HG02610 (cell line): ENCODE results near the gene RHBDL1.
A peak's percentile ranks its signal among the peaks of the same experiment; 100 is the strongest.
"Not testable (repeated sequence)": the region's sequence is repeated elsewhere in the genome, so short reads cannot be mapped to it uniquely, and the experiment has no call there.

ENCODE experiments used
- ATAC-seq: cut with Tn5 transposase; IDR thresholded peaks from one replicate; pipeline ENCODE4 v1.9.1; 2021; ENCODE audit warnings: mild to moderate bottlenecking, moderate library complexity; ENCODE audit not compliant: unreplicated experiment

The RHBDL1 gene

DNA sequence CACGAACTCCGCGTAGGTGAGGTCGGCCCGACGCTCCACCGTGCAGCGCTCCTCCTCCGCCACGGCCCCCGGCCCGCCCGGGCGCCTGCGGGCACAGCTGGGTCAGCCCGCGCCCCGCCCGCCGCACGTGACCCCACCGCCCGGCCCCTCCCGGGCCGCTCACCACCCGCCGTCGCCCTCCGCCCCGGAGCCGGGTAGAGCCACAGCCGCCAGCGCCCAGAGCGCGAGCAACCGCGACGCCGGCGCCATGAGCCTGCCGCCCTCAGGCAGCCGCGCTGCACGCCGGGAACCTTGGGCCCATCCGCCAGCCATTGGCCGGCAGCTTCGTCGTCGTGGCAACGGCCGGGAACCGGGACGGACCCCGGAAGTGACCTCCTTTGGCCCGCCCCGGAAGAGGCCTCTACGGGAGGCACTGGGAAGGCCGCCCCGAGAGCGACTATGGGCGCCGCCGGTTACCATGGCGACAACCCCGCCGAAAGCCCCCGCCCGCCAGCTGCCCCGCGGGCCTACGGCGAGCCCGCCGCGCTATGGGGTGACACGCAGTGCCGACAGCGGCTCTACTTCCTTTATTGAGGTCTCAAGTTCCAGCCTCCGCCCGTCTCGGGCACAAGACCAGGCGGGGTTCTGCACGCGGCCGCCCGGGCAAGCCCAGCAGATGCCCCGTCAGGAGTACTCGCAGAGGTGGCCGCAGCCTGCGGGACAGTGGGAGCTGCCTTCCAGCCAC is 8.8 kb downstream of the RHBDL1 start, which contains the start of gene JMJD8:
Gene JMJD8, minus strand, starts transcription at position 264 of the 724 bp plus-strand sequence. Its CDS starts 15 bp downstream, at position 249.
- peak; percentile 60 for ATAC-seq

DNA sequence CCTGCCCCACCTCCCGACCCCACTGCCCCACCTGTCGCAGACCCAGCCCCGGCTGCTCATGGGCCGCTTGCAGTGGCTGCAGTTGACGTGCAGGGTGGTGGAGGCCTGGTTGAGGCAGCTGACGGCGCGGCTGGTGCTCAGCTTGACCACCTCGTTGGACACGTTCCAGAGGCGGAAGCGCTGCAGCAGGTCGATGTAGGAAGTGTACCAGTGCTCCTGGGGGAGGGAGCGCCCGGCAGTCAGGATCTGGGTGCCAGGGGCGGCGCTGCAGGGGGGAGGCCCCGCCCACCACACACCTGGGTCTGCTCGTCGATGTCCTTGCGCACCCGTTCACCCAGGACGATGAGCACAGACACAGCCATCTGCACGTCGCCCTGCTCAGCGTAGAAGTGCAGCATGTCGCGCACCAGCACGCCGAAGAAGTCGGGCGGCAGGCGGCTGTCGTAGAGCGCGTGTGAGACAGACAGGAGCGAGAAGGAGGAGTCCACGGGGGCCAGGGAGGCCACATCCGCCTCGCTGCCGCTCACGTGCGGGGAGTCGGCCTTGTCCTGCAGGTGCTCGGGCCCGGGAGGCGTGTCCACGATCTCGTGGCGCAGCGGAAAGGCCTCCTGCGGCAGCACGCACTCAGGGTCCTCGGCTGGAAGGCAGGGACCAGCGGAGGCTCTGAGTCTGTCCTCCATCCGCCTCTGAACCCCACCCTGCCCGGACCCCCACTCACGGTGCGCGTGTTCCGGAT is 9.7 kb downstream of the RHBDL1 start:
- no peak for ATAC-seq

DNA sequence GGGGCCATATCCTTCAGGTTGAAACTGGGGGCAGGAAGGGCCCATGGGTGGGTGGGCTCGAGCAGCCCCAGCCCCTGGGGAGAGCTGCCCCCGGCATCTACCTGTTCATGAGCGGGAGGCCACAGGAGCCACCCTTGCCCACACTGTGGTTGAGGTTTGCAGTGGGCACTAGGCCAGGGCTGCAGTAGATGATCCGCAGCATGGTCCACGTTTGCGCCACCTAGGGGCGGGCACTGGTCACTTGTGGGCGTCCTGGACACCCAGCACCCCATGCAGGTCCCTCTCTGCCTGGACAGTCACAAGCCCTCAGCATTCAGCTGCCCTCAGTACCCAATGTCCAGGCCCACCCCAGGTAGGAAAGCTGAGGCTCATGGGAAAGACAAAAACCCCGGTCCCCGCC is 10.5 kb downstream of the RHBDL1 start:
- ATAC-seq: no peak

DNA sequence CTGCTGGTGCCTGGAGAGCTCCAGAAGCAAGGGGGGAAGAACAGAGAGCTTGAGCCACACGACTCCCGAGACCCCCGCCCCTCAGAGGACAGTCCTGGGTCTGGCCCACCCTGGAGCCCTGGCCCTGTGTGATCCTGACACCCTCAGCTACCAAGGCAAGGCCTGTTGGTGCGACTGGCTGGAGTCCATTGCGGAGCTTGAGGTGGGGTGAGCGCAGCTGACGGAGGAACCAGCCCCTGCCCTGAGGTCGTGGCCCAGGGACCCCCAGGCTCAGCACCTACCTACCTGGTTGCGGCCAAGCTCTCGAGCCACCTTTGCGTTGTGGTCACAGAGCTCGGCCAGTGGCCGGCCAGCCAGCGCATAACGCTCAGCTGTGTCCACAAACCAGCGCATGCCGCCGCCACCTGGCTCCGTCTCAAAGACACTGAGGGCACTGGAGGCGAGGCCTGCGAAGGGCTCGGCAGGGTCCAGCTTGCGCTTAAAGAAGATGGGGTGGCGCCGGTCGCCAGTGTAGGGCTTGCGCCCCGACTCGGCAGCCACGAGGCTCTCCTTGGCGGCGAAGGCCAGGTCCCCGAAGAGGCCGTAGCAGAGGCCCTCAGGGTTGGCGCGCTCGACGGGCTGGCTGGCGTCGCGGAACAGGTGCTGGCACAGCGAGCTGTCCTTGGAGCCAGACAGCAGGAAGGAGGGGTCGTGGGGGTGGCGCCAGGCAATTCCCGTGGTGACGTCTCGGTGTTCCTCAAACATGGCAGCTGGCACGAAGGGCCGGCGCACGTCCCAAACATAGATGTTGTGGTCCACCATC is 11.2 kb downstream of the RHBDL1 start:
- ATAC-seq: no peak

DNA sequence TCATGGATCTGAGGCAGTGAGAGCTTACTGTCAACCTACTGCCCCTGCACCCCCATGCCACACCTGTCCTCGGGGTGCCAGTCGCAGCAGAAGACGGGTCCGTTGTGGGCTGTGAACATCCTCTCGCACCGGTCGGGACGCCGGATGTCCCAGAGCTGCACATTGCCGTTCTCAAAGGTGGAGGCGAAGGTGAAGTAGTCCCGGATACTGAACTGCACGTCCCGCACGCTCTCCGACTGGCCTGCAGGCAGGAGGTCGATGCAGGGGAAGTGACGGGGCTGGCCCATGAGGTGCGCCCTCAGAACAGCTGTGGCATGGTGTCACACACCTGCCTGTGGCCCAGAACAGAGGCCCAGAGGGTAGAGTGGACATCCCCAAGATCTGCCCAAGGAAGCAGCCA is 12.0 kb downstream of the RHBDL1 start:
- ATAC-seq: no peak

DNA sequence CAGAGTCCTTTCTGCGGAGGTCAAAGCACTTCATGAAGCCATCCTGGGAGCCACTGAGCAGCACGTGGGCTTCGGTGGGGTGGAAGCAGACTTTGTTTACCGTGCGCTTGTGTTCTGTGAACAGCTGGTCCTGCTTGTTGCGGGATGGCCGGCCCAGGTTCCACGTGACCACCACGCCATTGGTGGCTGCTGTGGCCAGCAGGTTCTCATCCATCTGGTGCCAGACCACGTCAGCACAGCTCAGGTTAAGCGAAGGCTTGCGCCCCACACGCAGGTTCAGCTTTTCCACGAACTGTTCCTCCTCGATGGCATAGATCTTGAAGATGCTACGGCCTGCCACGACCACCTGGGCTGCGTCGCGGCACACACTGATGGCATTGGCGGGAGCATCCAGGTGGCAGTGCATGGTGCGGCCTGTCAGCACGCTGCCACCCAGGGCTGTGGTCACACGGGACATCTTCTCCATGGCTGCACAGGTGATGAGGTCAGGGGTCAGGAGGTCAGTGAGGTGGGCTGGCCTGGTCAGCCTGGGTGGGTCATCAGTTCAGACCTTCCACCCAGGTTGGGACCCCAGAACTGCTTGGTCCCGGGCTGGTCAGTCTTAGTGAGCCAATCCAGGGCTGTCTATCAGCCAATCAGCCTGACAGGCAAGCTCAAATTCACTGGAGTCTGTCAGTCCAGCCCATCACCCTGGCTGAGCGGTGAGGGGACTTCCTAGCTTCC is 13.9 kb downstream of the RHBDL1 start:
- ATAC-seq: no peak

DNA sequence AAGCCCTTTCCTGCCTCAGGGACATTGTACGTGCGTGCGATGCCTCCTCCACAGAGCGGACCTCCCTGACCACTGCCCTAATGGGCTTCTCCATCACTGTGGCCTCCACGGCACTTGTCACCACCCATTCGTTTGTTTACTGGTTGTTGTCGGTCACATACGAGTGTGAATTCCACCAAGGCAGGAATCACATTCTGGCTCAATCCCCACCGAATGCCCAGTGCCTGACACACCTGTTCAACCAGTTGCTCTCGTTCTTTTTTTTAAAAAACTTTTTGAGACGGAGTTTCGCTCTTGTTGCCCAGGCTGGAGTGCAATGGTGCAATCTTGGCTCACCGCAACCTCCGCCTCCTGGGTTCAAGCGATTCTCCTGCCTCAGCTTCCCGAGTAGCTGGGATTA is 15.8 kb downstream of the RHBDL1 start:
- ATAC-seq: not testable (repeated sequence)

DNA sequence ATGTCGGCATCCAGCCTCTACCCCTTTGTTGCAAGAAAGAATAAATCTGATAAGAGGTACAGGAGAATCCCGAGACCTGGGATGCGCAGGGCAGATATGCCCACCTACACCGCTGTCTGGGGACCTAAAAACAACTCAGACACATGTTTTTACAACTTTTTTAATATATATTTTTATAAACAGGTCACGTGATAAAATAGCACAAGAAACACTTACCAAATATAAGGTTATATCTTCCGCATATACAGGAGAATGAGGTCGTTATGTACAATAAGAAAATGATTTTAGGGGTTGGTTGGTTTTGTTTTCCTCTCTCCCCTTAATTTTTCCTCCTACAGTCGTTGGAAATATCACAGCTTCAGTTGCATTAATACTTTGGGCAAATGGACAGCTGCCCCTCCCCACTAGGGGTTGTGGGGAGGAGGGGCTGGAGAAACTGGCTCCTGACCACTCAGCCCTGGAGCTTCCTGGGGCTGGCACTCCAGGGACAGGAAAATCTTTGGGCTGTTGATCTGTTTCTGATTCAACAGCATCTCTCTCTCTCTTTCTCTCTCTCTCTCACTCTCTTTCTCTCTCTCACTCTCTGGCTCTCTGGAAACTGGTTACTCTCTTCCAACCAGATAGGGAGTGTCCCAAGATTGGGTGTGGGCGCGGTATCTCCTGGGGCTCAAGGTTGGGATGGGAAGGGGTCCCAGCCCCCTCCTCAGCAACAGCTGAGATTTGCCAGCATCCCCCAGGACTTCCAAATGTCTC is 17.1 kb downstream of the RHBDL1 start:
- no peak for ATAC-seq

DNA sequence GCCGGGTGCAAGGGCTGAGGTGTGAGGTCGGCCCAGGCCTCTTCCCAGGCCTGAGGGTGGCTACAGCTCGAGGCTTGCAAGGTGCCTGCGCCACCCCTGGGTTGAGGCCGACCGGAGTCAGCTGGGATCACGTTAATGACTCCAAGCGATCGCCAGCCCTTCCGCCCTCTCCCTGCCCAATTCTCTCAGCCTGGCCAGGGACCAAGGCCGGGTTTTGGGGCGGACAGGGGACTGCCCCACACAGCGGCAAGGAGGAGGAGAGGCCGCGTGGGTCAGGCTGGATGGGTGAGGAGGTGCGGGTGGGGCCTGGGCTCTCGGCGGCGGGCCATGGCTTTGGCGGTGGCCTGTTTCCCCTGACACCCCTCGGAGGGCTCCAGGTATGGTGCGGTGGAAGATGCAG is 17.9 kb downstream of the RHBDL1 start:
- ATAC-seq: no peak

DNA sequence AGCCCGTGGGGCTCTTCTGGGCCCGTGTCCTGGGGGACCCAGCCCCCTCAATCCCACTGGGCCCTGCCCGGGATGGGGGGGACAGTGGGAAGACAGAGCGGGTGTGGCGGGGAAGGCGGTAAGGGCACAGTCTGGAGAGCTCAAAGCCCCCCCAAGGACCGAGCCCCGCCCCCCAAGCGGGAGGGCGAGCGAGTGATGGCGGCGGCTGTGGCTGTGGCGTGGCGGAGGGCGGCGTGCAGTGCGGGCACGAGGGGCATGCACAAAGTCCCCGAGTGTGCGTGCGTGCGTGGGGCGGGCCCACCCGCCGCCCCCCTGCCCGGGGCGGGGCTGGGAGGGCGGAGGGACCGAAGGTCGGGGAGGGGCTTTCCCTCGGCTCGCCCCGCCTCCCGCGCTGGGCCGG is 18.3 kb downstream of the RHBDL1 start:
- ATAC-seq: no peak

DNA sequence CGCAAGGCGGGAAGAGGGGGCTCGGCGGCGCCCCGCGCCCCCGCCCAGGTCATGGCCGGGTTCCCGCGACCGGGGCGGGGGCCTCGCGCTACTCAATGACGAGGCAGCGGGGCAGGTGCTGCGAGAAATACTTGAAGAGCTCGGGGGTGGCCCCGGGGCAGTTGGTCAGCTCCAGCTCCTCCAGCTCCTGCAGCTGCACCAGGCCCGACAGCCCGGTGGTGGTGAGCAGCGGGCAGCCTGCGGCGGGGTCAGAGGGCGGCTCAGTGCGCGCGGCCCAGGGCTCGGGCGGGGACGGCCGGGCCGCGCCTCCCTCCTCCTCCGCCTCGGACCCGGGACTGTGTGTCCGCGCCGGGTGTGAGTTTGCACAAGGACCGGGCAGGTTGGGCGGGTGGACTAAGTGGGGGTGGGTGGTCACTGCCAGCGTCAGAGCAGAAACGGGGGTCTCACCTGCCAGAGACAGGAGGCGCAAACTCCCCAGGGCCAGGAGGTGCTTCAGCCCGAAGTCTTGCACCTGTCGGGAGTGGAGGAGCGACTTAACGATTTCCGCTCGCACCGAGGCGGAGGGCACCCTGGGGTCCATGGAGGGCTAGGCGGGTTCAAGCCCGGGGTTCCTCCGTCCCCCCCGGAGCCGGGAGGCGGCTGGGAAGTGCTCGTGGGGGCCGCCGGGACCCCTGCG is 18.9 kb downstream of the RHBDL1 start:
- ATAC-seq: no peak

DNA sequence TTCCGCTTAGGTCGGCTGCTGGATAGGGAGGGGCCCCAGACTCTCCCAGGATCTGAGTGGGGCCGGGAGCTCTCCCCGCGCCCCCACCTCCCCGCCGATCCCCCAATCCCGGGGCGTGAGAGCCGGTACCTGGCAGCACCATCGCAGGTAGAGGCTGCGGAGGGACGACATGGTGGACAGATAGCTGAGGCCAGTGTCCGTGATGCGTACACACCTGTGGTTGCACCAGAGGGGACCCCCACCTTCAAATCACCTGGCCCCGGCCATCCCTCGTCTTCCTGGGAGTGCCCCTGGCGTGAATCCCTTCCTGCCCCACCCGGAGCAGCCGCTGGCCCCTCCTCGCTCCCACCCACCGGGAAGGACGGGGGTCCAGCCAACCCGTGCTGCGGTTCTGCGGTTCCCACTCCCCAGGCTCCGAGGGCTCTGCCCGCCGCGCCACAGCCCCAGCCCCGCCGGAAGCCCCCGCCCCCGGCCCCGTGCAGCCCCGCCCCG is 19.4 kb downstream of the RHBDL1 start:
- no peak for ATAC-seq

DNA sequence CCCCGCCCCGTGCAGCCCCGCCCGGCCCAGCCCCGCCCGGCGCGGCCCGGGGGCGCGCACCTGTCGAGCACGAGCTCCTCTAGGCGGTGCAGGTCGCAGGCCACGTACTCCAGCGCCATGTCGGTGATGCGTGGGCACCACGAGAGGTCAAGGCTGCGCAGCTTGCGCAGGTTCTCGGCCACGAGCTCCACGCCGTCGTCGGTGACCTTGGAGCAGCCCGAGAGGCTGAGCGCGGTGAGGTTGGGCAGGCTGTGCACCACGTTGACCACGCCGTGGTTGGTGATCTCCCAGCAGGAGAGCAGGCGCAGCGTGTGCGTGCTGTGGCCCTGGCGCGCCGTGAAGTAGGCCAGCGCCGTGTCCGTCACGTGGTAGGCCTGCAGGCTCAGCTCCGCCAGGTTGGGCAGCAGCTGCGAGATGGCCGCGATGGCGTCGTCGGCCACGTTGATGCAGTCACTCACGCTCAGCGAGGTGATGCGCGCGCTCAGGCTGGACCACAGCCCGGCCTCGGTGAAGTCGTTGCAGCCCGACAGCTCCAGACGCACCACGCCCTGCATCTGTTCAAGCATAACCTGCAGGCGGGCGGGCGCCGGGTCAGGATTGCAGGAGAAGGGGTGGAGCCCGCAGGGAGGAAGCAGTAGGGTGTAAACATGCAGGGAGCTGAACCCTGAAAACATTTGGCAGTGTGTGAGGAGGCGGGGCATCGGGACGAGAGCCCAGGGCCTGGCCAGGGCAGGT is 20.1 kb downstream of the RHBDL1 start:
- no peak for ATAC-seq

DNA sequence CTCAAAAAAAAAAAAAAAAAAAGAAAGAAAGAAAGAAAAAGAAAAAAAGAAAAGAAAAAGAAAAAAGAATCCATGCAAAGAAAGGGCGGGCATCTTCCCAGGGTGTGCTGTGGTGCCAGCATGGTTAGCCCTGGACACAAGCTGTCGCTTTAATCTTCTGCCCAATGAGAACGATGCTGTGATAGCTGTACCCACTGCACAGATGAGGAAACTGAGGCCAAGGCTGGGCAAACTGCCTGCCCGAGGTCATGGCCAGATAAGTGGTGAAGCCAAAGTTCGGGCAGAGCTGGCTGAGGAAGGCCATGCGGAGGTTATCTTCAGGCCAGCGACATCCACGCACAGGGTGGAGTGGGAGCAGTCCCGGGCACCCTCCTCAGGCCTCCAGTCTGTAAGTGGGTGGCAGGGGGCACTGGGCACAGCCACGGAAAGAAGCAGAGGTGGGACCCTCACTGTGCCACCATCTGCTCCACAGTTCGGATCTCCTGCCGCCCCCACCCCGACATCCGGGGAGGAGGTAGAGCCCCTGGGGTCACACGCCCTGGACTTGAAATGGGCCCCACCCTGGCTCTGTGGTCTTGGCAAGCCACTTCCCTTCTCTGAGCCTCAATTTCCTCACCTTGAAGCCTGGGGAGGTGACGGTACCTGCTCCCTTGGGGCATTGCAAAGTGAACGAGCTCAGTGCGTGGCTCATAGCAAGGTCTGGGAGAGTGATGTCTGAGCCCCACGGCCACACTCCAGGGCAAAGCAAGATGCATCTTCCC is 23.6 kb downstream of the RHBDL1 start:
- ATAC-seq: no peak

DNA sequence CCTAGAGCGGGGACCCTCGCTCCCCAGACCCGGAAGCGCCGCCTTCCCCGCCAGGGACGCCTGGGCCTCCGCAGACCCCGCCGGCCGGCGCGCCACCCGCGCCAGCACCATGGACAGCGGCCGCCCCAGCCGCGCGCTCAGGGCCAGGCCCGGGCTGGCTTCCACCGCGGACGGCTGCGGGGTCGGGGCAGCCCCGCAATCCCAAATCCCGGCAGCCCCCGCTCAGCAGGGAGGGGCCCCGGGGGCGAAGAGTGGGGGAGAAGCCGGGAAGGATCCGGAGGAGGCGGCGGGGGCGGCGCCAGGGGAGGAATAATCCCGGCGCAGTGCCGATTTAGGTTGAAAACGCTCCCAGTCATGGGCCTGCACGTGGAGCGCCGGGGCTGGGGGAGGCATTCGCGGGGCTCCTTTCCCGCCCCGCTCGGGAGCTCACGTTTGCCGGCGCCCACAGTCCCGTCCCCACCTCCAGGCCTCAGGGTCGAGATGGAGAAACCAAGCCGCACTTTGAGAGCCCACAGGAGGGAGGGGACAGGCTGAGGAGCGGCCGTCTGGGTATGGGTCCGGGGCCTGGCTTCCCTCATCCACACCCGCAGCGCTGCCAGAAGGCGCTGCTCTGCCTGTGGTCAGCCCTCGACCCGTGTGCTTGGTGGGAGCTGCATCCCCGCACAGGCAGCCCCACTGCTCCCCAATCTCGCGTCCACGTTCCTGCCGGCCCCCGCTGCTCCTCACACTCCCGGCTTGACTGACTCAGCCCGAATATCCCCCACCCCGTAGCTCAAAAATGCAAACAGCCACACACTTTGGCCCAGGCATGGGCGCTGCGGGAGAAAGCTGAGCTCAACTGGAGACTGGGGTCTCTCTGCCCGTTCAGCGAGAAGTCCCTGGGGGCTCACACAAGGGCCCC is 25.5 kb downstream of the RHBDL1 start:
- ATAC-seq: no peak

DNA sequence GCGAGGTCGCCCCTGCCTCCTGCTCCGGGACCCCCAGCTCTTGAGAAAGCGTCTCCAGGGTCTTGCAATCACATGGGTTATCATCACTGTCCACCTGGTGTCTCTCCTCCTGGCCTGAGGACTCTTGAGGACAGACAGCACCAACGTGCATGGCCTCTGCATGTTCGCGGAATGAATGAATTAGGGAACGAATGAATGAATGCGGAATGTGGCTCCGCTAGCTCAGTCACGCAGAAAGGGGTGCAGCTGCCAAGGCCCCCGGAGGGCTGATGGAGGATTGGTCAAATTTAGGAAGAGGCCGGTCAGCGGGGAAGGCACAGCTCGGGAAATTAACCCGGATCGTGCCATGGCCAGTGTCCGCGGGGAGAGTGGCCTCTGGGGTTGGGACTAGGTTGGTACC is 26.9 kb downstream of the RHBDL1 start:
- ATAC-seq: no peak

DNA sequence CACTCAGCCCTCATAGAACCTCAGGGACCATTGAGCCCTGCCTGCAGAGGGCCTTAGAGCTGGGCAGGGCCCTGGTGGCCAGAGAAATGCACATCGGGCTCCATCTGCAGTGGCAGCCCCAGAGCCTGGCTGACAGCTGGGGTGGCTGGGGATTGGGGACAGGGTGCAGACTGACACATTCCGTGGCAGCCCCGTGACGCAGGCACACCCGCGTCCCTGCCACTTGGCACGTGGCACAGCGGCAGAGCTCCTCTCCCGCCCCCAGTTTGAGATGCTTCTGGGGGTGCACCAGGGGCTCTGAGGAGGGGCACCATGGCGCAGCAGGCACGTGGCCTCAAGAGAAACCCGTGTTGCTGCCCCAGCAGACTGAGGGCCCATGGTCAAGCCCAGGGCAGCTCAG is 27.9 kb downstream of the RHBDL1 start:
- no peak for ATAC-seq
